Skin of body (tissue), 2 donors: ENCODE data around the gene NME9. TPM values are rescaled to one million over a fixed set of nuclear protein-coding genes. Genes with fewer than 3 reads are reported as not detected.
"Not testable (repeated sequence)": the region's sequence is repeated elsewhere in the genome, so short reads cannot be mapped to it uniquely, and the experiment has no call there.

Experiments
- DNase-seq: peaks from one replicate; lab custom pipeline; 2025; lab: John Stamatoyannopoulos, UW
- total RNA-seq: library from RNA; depleted of rRNA; stranded (reverse); fragments of >200 nt; gene quantifications from one replicate; pipeline ENCODE4 v1.2.3, GENCODE V29; 2014

NME9 gene, protein sequence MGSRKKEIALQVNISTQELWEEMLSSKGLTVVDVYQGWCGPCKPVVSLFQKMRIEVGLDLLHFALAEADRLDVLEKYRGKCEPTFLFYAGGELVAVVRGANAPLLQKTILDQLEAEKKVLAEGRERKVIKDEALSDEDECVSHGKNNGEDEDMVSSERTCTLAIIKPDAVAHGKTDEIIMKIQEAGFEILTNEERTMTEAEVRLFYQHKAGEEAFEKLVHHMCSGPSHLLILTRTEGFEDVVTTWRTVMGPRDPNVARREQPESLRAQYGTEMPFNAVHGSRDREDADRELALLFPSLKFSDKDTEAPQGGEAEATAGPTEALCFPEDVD
- not detected for total RNA-seq

GRCh38 chr3:138329127-138329983 is at the start of gene NME9:
NME9 (minus strand) TSS chr3:138329851; CDS start chr3:138329335, 516 bp downstream.
- DNase-seq: no peak

- DNase-seq: no peak
Observed at GRCh38 chr3:138378990-138379389, 49.3 kb upstream of the NME9 start.

- DNase-seq: no peak
Observed at GRCh38 chr3:138378331-138378730, 48.7 kb upstream of the NME9 start.

GRCh38 chr3:138377804-138378203 is 48.2 kb upstream of the NME9 start:
- no peak for DNase-seq

- DNase-seq: not testable (repeated sequence)
Observed at GRCh38 chr3:138377212-138377611, 47.6 kb upstream of the NME9 start.

GRCh38 chr3:138376663-138377062 is 47.0 kb upstream of the NME9 start:
- DNase-seq: no peak

DNA sequence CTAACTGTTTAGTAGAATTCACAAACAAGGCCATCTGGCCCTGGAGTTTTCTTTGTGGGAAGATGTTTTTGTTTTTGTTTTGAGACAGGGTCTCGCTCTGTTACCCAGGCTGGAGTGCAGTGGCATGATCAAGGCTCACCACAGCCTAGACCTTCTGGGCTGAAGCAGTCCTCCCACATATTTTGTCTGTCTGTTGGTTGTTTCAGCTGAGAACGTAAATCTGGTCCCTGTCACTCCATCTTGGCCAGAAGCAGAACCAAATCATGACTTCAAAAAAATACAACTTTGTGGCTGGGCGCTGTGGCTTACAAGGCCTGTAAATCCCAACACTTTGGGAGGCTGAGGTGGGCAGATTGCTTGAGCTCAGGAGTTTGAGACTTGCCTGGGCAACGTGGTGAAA is 45.8 kb upstream of the NME9 start:
- no peak for DNase-seq

DNA sequence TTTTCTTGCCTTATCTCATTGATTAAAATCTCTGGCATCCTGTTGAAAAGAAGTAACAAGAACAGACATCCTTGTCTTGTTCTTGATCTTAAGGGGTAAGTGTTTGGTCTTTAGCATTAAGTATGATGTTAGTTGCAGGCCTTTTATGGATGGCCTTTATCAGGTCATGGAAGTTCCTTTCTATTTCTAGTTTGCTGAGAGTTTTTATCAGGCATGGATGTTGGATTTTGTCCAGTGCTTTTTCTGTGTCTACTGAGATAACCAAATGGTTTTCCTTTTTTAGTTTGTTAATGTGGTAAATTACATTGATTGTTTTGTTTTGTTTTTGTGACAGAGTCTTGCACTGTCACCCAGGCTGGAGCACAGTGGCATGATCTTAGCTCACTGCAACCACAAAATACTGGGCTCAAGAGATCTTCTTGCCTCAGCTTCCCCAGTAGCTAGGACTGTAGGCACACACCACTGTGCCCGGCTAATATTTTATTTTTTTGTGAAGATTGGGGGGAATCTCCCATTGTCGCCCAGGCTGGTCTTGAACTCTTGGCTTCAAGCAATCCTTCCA is 45.0 kb upstream of the NME9 start:
- DNase-seq: no peak

- DNase-seq: no peak
Observed at GRCh38 chr3:138373736-138374094, 44.1 kb upstream of the NME9 start.

DNA sequence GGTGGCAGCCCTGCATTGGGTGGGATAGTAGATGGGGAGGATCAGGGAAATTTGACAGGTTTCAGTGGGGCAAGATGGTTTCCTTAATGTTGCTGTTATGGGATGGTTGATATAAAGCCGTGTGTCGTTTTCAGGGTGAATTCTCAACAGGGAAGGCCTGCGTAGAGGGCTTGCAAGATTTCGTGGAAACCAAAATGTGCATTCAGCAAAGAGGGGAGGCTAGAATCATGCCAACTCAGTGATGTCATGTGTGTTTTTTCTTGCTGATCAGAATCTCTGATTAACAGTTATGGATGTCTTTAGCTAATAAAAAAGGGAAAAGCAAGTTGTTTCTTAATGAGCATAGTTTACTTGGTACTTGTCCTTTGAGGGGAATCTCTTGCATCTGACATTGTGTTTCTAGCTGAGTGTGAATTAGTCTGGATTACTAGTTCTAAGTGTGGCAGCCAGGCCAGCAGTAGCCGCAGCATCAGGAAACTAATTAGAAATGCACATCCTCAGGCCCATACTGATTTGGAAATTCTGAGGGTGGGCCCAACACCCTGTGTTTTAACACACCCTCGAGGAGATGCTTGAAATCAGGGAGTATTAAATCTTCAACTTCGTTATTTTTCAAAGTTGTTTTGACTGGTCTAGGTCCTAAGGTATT is 43.6 kb upstream of the NME9 start:
- no peak for DNase-seq

DNA sequence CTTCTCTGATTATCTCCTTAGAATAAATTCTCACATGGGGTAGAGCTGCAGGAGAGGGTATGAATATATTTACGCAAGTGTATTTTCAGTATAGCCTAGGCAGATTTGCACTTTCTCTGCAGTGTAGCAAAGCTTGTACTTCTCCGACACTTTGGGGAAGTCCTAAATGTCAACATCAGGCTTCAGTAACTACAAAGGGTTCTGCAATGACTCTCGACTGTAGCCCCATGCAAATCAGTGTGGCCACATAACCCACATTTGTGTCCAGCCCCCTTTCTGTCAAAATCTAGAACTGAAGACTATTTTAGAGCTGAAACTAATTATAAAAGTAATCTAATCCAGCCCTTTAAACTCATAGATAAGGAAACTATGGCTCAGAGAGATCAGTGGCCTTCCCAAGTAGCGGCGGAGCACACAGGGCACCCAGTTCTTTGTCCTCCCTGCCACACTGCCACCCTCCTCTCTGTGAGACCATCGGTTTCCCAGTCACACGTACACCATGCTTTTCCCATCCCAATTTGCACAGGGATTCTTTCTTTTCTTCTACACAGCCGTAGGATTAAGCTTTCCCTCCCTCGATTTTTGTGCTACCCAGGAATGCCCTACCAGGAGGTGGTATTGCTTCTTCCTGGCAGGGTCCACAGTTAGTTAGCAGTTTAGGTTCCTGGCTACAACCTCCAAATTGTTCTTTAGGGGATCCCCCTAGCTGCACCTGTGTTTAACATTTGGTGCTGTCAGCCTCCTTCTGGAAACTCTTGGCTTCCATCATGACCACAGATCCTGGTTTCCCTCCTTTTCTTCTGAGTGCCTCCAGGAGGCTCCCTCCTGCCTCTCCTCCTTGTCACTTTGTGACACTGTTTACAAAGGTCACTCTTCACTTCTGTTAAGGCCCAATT is 41.7 kb upstream of the NME9 start:
- DNase-seq: no peak

DNA sequence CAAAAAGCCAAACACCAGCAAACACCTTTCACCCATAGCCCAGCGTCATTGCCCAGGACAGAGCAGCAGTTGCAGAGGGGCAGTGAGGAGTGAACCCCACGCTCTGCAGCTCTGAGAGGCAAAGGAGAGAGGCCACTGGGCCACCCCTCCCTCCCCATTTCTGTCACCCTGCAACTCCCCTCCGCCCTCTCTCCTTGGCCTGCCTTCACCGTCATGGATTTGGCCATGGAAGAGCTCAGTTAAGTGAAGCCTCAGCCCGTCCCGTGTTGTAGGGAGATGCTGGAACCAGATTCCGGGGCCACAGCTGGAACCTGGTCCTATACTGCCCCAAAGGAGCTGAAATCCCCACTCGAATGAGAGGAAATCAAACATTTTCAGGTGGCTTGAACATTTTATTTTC is 40.7 kb upstream of the NME9 start:
- no peak for DNase-seq

GRCh38 chr3:138369151-138369900 is 39.7 kb upstream of the NME9 start:
- DNase-seq: no peak

- DNase-seq: no peak
Observed at GRCh38 chr3:138367911-138368310, 38.3 kb upstream of the NME9 start.

DNA sequence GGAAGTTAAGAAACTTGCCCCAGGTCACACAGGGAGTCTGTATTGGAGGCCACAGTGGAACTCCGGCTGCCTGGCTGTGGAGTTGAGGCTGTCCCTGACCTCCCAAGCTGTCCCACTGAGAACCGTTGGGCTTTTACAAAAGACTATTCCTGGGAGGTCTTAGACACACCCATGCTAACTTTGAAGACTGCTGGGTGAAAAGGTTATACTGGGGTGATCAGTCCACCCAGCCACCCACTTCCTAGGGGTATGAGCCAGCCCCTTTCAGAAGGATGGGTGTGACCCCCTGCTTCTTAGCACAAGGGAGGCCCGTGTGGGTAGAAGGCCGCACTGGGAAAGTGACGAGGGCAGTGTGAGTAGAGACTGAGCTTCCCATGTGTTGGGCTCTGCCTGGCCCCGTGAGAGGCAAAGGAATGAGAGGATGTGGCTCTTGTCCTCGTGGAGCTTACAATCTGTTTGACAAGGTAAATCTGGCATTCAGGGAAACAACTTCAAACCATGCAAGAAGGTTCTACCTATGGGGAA is 37.7 kb upstream of the NME9 start:
- no peak for DNase-seq

- no peak for DNase-seq
Observed at GRCh38 chr3:138366006-138366759, 36.5 kb upstream of the NME9 start.

- no peak for DNase-seq
Observed at GRCh38 chr3:138365253-138365555, 35.6 kb upstream of the NME9 start.

GRCh38 chr3:138364356-138365252 is 35.0 kb upstream of the NME9 start:
- no peak for DNase-seq
